NCI-H2171 (cell line): ENCODE results near the gene GPRC5B.

Experiments
- DNase-seq: peaks from one replicate; lab custom pipeline; 2025; lab: John Stamatoyannopoulos, UW

Gene GPRC5B

GRCh38 chr16:19871721-19872120, 12.9 kb downstream of the GPRC5B start:
- DNase-seq = no peak

GRCh38 chr16:19868421-19868820, 16.2 kb downstream of the GPRC5B start:
- no peak for DNase-seq

- no peak for DNase-seq
Observed at GRCh38 chr16:19864566-19864965, 20.1 kb downstream of the GPRC5B start.

GRCh38 chr16:19863990-19864389, 20.7 kb downstream of the GPRC5B start:
- no peak for DNase-seq

- DNase-seq = no peak
Observed at GRCh38 chr16:19861811-19862327, 22.8 kb downstream of the GPRC5B start.

- DNase-seq = no peak
Observed at GRCh38 chr16:19861133-19861532, 23.5 kb downstream of the GPRC5B start.

- DNase-seq = no peak
Observed at GRCh38 chr16:19860166-19861041, 24.2 kb downstream of the GPRC5B start.

GRCh38 chr16:19859603-19860002, 25.0 kb downstream of the GPRC5B start:
- no peak for DNase-seq

- no peak for DNase-seq
Observed at GRCh38 chr16:19859166-19859565, 25.5 kb downstream of the GPRC5B start.

GRCh38 chr16:19858340-19859018, 26.2 kb downstream of the GPRC5B start:
- DNase-seq = no peak

GRCh38 chr16:19857593-19858339, 26.9 kb downstream of the GPRC5B start:
- peak; percentile 30 for DNase-seq

GRCh38 chr16:19856120-19856519, 28.5 kb downstream of the GPRC5B start:
- no peak for DNase-seq

- no peak for DNase-seq
Observed at GRCh38 chr16:19854543-19854876, 30.1 kb downstream of the GPRC5B start.

GRCh38 chr16:19853742-19854542, 30.7 kb downstream of the GPRC5B start:
- DNase-seq = no peak

- no peak for DNase-seq
Observed at GRCh38 chr16:19853132-19853741, 31.4 kb downstream of the GPRC5B start.

- no peak for DNase-seq
Observed at GRCh38 chr16:19851476-19851875, 33.2 kb downstream of the GPRC5B start.

- DNase-seq = no peak
Observed at GRCh38 chr16:19850131-19850817, 34.4 kb downstream of the GPRC5B start.

GRCh38 chr16:19848756-19849155, 35.9 kb downstream of the GPRC5B start:
- DNase-seq = no peak

- no peak for DNase-seq
Observed at GRCh38 chr16:19846436-19846835, 38.2 kb downstream of the GPRC5B start.

GRCh38 chr16:19844945-19845641, 39.6 kb downstream of the GPRC5B start:
- DNase-seq = peak; percentile 31
